GM23338 (cell line): Measurements from ENCODE around the gene WDR19. TPM values are rescaled to one million over a fixed set of nuclear protein-coding genes. Genes with fewer than 3 reads are reported as not detected.

Experiments
- ATAC-seq: fragments of 200-7000 bp; cut with Tn5 transposase; 3 replicates; pipeline ENCODE4 v1.9.1; 2020
- DNase-seq: peaks from one replicate; pipeline ENCODE4 v3.0.0-alpha.2; 2015; ENCODE audit warnings: low spot score
- H2AFZ ChIP-seq: fragments of 200-600 bp; sonication (generic); 2 replicates; pipeline ENCODE4 v1.8.0; 2016; ENCODE audit warnings: antibody characterized with exemption, mild to moderate bottlenecking, moderate library complexity
- H3F3A ChIP-seq: fragments of 200-600 bp; sonication (generic); replicated peaks from 2 replicates; pipeline ENCODE4 v1.8.0; 2017; ENCODE audit warnings: antibody characterized with exemption, mixed run types, low read depth
- H3K27ac ChIP-seq: fragments of 200-600 bp; sonication (generic); 2 replicates; pipeline ENCODE4 v1.6.1; 2016; ENCODE audit warnings: low read depth
- H3K27me3 ChIP-seq: fragments of 200-600 bp; sonication (generic); 2 replicates; pipeline ENCODE4 v1.8.0; 2016; ENCODE audit warnings: mild to moderate bottlenecking, mixed run types, moderate library complexity; ENCODE audit not compliant: insufficient read depth
- H3K36me3 ChIP-seq: fragments of 200-600 bp; sonication (generic); 2 replicates; pipeline ENCODE4 v1.8.0; 2016; ENCODE audit warnings: mild to moderate bottlenecking; ENCODE audit not compliant: insufficient read depth
- H3K4me1 ChIP-seq: fragments of 200-600 bp; sonication (generic); 2 replicates; pipeline ENCODE4 v1.8.0; 2016; ENCODE audit warnings: mild to moderate bottlenecking, moderate library complexity; ENCODE audit not compliant: insufficient read depth
- H3K4me2 ChIP-seq: fragments of 200-600 bp; sonication (generic); 2 replicates; pipeline ENCODE4 v1.7.1; 2017; ENCODE audit warnings: mixed run types
- H3K4me3 ChIP-seq: fragments of 200-600 bp; sonication (generic); 2 replicates; pipeline ENCODE4 v1.6.1; 2016; ENCODE audit warnings: mixed run types
- H3K79me2 ChIP-seq: fragments of 200-600 bp; sonication (generic); replicated peaks from 2 replicates; pipeline ENCODE4 v1.8.0; 2017; ENCODE audit warnings: mild to moderate bottlenecking; ENCODE audit not compliant: insufficient read depth
- H3K9me2 ChIP-seq: fragments of 200-600 bp; sonication (generic); 2 replicates; pipeline ENCODE4 v1.8.0; 2017; ENCODE audit not compliant: insufficient read depth
- H4K20me1 ChIP-seq: fragments of 200-600 bp; sonication (generic); replicated peaks from 2 replicates; pipeline ENCODE4 v1.8.0; 2017; ENCODE audit warnings: mild to moderate bottlenecking; ENCODE audit not compliant: insufficient read depth
- H3K27ac Mint-ChIP-seq: 2 replicates; pipeline ENCODE4 v1.8.0; 2020; ENCODE audit warnings: inconsistent platforms, mild to moderate bottlenecking, moderate library complexity, mixed read lengths
- H3K27me3 Mint-ChIP-seq: 3 replicates; pipeline ENCODE4 v1.8.0; 2022; ENCODE audit warnings: low read depth, mild to moderate bottlenecking, moderate library complexity, mixed read lengths, inconsistent platforms; ENCODE audit not compliant: insufficient read depth, poor library complexity
- H3K36me3 Mint-ChIP-seq: 3 replicates; pipeline ENCODE4 v1.8.0; 2021; ENCODE audit warnings: low read depth, mild to moderate bottlenecking, inconsistent platforms, moderate library complexity, mixed read lengths
- H3K4me1 Mint-ChIP-seq: 3 replicates; pipeline ENCODE4 v1.8.0; 2020; ENCODE audit warnings: mild to moderate bottlenecking, inconsistent platforms, mixed read lengths
- H3K4me3 Mint-ChIP-seq: 3 replicates; pipeline ENCODE4 v1.8.0; 2021; ENCODE audit warnings: moderate library complexity, mild to moderate bottlenecking, inconsistent platforms, mixed read lengths
- H3K9me3 Mint-ChIP-seq: 3 replicates; pipeline ENCODE4 v1.8.0; 2020; ENCODE audit warnings: moderate library complexity, mild to moderate bottlenecking, inconsistent platforms, mixed read lengths
- CREB1 ChIP-seq: fragments of 250-450 bp; sonication (Bioruptor Pico); IDR thresholded peaks from 2 replicates; pipeline ENCODE4 v1.5.0; 2020; ENCODE audit warnings: low read depth, mild to moderate bottlenecking, moderate library complexity
- EZH2 ChIP-seq: fragments of 200-600 bp; sonication (generic); IDR thresholded peaks from one replicate; pipeline ENCODE4 v1.8.0; 2017; ENCODE audit warnings: antibody characterized with exemption, mild to moderate bottlenecking, low read depth; ENCODE audit not compliant: unreplicated experiment
- JUNB ChIP-seq: IDR thresholded peaks from one replicate; pipeline ENCODE4 v1.6.1; 2016; ENCODE audit warnings: antibody characterized with exemption; ENCODE audit not compliant: unreplicated experiment
- NANOG ChIP-seq: IDR thresholded peaks from 2 replicates; pipeline ENCODE4 v1.6.1; 2016; ENCODE audit warnings: antibody characterized with exemption, borderline replicate concordance
- POLR2AphosphoS5 ChIP-seq: IDR thresholded peaks from 2 replicates; pipeline ENCODE4 v1.6.1; 2016; ENCODE audit warnings: antibody characterized with exemption, low read depth
- STAT1 ChIP-seq: IDR thresholded peaks from one replicate; pipeline ENCODE4 v1.6.1; 2016; ENCODE audit warnings: antibody characterized with exemption; ENCODE audit not compliant: unreplicated experiment
- ZNF114 ChIP-seq: fragments of 250-450 bp; sonication (Bioruptor Pico); IDR thresholded peaks from 2 replicates; pipeline ENCODE4 v1.5.0; 2020; ENCODE audit warnings: mild to moderate bottlenecking, moderate library complexity
- ZNF331 ChIP-seq: fragments of 250-450 bp; sonication (Bioruptor Pico); IDR thresholded peaks from 2 replicates; pipeline ENCODE4 v1.5.0; 2020; ENCODE audit warnings: low read depth, mild to moderate bottlenecking, moderate library complexity
- polyA plus RNA-seq: library from polyadenylated mRNA; unstranded; fragments of >200 nt; fragmentation: Nextera tagmentation; extraction: Ambion mirVana; gene quantifications from 2 replicates; pipeline ENCODE4 v1.2.1, GENCODE V29; 2016
- total RNA-seq: library from RNA; depleted of rRNA; stranded (reverse); fragments of >200 nt; shearing (Covaris generic); gene quantifications from 2 replicates; pipeline ENCODE4 v1.2.3, GENCODE V29; 2014
- TF ChIP-seq, protein P1 (sequence below): fragments of 250-450 bp; sonication (Bioruptor Pico); IDR thresholded peaks from 2 replicates; pipeline ENCODE4 v1.5.0; 2020; ENCODE audit warnings: mild to moderate bottlenecking, moderate library complexity
- TF ChIP-seq, protein P2 (sequence below): IDR thresholded peaks from 2 replicates; pipeline ENCODE4 v1.6.1; 2016; ENCODE audit warnings: antibody characterized with exemption

The WDR19 gene
- total and polyA plus RNA-seq, 2 experiments from 2014 or later, result 17.2 to 23.7 TPM

GRCh38 chr4:39170301-39170700 lies 12.0 kb upstream of the WDR19 start (continued):
- no peak for TF ChIP-seq CREB1 (CRISPR knock-in tag)
- TF ChIP-seq POLR2AphosphoS5, result no peak
- TF ChIP-seq, protein P1, sequence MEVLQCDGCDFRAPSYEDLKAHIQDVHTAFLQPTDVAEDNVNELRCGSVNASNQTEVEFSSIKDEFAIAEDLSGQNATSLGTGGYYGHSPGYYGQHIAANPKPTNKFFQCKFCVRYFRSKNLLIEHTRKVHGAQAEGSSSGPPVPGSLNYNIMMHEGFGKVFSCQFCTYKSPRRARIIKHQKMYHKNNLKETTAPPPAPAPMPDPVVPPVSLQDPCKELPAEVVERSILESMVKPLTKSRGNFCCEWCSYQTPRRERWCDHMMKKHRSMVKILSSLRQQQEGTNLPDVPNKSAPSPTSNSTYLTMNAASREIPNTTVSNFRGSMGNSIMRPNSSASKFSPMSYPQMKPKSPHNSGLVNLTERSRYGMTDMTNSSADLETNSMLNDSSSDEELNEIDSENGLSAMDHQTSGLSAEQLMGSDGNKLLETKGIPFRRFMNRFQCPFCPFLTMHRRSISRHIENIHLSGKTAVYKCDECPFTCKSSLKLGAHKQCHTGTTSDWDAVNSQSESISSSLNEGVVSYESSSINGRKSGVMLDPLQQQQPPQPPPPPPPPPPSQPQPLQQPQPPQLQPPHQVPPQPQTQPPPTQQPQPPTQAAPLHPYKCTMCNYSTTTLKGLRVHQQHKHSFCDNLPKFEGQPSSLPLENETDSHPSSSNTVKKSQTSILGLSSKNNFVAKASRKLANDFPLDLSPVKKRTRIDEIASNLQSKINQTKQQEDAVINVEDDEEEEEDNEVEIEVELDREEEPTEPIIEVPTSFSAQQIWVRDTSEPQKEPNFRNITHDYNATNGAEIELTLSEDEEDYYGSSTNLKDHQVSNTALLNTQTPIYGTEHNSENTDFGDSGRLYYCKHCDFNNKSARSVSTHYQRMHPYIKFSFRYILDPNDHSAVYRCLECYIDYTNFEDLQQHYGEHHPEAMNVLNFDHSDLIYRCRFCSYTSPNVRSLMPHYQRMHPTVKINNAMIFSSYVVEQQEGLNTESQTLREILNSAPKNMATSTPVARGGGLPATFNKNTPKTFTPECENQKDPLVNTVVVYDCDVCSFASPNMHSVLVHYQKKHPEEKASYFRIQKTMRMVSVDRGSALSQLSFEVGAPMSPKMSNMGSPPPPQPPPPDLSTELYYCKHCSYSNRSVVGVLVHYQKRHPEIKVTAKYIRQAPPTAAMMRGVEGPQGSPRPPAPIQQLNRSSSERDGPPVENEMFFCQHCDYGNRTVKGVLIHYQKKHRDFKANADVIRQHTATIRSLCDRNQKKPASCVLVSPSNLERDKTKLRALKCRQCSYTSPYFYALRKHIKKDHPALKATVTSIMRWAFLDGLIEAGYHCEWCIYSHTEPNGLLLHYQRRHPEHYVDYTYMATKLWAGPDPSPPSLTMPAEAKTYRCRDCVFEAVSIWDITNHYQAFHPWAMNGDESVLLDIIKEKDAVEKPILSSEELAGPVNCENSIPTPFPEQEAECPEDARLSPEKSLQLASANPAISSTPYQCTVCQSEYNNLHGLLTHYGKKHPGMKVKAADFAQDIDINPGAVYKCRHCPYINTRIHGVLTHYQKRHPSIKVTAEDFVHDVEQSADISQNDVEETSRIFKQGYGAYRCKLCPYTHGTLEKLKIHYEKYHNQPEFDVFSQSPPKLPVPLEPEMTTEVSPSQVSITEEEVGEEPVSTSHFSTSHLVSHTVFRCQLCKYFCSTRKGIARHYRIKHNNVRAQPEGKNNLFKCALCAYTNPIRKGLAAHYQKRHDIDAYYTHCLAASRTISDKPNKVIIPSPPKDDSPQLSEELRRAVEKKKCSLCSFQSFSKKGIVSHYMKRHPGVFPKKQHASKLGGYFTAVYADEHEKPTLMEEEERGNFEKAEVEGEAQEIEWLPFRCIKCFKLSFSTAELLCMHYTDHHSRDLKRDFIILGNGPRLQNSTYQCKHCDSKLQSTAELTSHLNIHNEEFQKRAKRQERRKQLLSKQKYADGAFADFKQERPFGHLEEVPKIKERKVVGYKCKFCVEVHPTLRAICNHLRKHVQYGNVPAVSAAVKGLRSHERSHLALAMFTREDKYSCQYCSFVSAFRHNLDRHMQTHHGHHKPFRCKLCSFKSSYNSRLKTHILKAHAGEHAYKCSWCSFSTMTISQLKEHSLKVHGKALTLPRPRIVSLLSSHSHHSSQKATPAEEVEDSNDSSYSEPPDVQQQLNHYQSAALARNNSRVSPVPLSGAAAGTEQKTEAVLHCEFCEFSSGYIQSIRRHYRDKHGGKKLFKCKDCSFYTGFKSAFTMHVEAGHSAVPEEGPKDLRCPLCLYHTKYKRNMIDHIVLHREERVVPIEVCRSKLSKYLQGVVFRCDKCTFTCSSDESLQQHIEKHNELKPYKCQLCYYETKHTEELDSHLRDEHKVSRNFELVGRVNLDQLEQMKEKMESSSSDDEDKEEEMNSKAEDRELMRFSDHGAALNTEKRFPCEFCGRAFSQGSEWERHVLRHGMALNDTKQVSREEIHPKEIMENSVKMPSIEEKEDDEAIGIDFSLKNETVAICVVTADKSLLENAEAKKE, result no peak

DNA sequence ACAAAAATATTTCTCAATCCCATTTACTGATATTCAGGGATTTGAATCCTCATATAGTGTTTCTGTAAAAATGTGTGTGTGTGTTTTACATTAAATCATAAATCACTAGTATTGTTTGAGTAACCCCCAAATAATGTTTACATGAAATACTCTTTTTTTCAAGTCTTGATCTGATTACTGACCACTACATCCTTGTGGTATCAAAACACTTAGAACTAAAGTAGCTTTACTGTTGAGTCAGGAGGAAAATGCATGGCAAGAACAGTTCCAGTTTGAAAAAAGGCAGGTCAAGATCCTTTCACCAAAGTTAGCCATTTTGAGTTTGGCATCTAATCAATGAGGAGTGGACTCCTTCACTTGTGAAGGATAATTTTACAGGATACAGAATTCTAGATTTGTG lies 3.6 kb upstream of the WDR19 start:
- no peaks in the 10 kb centered on the region for H3K36me3 Mint-ChIP-seq
- ATAC-seq (no peak), DNase-seq (no peak)
- TF ChIP-seq NANOG, result no peak
- no peak for TF ChIP-seq ZNF114
- TF ChIP-seq, protein P2, sequence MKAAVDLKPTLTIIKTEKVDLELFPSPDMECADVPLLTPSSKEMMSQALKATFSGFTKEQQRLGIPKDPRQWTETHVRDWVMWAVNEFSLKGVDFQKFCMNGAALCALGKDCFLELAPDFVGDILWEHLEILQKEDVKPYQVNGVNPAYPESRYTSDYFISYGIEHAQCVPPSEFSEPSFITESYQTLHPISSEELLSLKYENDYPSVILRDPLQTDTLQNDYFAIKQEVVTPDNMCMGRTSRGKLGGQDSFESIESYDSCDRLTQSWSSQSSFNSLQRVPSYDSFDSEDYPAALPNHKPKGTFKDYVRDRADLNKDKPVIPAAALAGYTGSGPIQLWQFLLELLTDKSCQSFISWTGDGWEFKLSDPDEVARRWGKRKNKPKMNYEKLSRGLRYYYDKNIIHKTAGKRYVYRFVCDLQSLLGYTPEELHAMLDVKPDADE, result no peak
- TF ChIP-seq ZNF331 (CRISPR knock-in tag), result no peak
- TF ChIP-seq EZH2, result no peak
- TF ChIP-seq STAT1, result no peak
- no peak for TF ChIP-seq CREB1 (CRISPR knock-in tag)
- TF ChIP-seq JUNB, result no peak
- H3K4me3 ChIP-seq, result no peak overlapping the region
- no peak overlapping the region for H2AFZ ChIP-seq
- H3K9me3 Mint-ChIP-seq, result no peaks in the 10 kb centered on the region
- no peaks in the 10 kb centered on the region for H3K9me2 ChIP-seq
- peaks cover 3% of the 10 kb centered on the region for H3K27me3 Mint-ChIP-seq
- H3K36me3 ChIP-seq, result no peaks in the 10 kb centered on the region
- peaks cover 6% of the 10 kb centered on the region; the same call in 2 of the 3 replicates for H3K4me1 Mint-ChIP-seq
- H3K4me2 ChIP-seq, result no peak overlapping the region
- no peaks in the 10 kb centered on the region for H3K27me3 ChIP-seq
- no peak overlapping the region for H3K4me3 Mint-ChIP-seq
- H4K20me1 ChIP-seq, result no peaks in the 10 kb centered on the region
- H3K4me1 ChIP-seq, result peaks cover 6% of the 10 kb centered on the region; the same call in 1 of the 2 replicates
- no peaks in the 10 kb centered on the region for H3F3A ChIP-seq
- H3K27ac ChIP-seq, result no peak overlapping the region
- H3K79me2 ChIP-seq, result no peaks in the 10 kb centered on the region
- no peak overlapping the region for H3K27ac Mint-ChIP-seq
